HTERT RPE-1 (cell line): ENCODE results near the gene SLC24A3.

Source experiments
- in situ Hi-C: fragments of 300-500 bp; cut with MboI; formaldehyde crosslinking; loops from 4 replicates; pipeline ENCODE4 v1.14.3; 2020; ENCODE audit warnings: low sequenced_read_pairs

The SLC24A3 gene

DNA sequence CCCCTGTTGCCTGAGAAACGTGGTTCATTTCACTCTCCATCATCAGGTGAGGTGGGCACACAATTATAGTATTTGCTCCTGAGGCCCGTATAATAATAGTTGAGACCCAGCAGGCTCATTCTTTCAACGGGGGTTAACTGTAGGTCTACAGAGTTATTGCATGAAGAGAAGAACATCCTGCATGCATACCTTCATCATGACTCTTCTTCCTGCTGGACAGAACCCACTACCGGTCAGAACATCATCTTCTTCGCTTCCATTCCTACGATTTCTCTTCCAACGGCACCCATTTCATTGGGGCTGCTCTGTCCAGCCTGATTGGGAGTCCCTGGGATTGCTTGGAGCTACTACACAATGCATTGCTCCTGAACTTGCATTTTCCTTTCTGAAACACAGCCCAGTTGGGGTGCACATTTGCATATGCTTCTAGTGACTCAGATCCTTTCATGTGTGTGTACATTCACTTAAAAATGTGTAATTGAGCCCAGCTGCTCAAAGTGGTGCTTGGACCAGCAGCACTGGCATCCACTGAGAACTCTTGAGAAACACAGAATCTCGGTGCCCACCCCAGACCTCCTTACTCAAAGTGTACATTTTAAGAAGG is 57.4 kb downstream of the SLC24A3 start:
- in situ Hi-C loops: no loop called here

DNA sequence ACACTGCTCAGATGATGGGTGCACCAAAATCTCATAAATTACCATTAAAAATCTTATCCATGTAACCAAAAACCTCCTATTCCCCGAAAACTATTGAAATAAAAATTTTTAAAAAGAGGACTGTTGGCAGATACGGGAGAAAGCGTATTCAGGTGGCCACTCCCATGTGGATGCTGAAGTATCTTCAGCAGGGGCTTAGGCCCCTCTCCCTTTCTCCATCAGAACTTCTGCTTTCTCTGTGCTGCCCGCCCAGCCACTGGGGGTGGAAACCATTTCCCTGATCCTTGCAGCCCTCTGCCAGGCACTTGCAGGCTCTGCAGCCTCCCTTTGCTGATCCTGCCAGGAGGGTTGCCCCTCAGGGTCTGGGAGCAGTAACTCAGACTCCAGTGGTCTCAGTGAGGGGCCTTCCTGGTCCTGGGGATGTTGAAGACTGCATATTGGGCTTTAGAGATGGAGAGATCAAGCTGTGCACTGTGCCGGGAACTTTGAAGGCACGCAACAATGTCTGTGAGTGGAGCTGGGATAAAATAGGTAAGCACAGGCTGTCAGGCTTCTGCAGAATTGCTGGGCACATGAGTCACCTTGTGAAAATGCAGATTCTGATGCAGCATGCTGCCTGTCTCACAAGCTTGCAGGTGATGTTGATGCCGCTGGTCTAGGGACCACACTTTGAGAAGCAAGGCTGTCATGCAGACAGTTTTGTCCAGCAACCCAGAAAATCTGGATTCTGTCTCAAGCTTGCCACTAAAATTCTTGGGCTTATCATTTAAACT is 59.6 kb downstream of the SLC24A3 start:
- in situ Hi-C loops: no loop called here

DNA sequence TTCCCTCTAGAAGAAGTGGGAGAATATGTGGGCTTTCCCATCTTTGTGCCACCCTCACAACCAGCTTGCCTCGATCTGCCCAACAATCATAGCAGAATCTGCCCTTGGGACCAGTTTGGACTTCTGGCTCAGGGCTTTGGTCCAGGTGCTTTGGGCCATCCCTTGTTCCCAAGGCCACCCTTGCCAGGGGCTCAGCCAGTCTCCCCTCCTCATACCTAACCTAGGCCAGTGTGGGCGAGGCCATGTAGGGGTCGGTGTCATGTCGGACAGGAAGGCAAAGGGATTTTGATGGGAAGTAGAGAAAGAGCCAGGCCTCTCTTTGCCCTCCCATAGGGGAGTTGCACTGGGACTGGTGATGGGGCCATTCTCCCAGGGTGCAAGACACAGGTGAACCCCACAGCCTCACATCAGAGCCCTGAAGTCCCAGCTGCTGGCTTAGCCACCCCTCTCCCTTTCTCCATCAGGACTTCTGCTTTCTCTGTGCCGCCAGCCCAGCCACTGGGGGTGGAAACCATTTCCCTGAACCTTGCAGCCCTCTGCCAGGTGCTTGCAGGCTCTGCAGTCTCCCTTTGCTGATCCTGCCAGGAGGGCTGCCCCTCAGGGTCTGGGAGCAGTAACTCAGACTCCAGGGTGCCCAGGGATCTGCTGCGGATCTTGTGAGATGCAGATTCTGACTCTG is 60.7 kb downstream of the SLC24A3 start:
- in situ Hi-C loops: no loop called here

DNA sequence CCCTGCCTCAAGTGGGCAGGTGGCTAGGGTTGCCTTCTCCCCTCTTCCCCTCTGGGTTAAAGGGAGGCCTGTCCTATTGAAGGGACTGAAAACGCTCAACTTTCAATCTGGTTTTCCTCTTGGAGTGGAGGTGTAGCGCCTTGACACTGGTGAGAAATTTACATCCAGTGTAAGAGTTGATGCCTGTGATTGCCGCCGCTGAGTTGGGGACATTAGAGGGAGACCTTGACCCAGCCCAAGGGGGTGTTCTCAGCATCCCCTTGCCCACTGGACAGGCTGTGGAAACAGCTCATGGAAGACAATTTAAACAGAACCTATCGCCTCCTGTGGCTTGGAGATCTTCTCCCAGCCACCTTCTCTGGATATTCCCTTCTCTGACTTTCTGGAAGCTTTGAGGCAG is 61.6 kb downstream of the SLC24A3 start:
- in situ Hi-C loops: no loop called here

DNA sequence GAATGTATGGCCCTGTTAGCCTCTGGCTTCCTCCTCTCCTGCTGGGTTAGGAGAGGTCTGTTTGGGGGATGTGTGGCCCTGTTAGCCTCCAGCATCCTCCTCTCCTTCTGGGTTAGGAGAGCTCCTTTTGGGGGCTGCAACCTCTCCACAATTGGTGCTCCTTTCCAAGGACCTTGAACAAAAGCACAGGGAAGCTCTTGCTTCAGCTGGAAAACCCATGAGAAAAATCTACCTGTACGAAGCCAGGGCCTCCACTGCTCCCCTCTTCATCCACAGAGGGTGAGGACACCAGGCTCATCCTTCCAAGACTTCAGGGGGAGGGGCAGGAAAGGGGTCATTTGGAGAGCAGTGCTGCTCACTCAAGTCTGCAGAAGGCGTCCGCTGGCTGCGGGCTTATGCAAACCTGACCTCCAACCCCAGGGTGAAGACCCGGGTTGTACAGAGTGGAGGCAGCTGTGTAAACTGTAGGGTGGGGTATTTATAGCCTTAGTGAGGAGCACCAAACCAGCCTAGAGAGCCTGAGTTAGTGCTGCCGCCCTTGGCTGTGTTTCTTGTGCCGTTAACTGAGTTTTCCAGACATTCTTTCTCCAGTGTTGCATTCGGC is 62.1 kb downstream of the SLC24A3 start:
- in situ Hi-C loops: no loop called here

DNA sequence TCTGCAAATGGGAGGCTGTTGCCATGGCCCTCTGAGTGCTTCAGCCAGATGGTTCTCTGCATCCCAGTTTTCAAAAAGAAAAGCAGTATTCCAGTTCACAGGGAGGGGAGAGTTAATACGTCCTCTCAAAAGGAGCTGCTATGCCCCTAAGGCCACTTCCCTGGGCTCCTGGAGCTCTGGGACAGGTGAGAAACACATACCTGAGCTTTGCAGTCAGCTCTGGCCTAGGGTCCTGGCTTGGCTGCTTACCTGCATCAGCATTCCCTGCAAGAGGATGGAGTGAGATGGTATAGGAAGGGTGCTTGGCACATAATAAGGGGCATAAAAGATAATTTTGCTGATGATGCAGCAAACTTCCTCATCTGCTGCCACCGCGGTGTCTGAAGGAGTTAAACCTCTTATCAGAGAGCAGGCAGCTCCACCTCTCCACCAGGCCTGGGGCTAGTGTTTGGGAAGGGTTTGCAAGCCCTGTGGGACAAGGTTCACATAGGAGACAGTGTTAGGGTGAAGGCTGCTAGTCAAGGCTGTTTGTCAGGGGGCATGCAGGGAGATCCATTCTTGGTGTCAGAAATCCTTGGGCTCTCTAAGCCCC is 62.7 kb downstream of the SLC24A3 start:
- in situ Hi-C loops: no loop called here

DNA sequence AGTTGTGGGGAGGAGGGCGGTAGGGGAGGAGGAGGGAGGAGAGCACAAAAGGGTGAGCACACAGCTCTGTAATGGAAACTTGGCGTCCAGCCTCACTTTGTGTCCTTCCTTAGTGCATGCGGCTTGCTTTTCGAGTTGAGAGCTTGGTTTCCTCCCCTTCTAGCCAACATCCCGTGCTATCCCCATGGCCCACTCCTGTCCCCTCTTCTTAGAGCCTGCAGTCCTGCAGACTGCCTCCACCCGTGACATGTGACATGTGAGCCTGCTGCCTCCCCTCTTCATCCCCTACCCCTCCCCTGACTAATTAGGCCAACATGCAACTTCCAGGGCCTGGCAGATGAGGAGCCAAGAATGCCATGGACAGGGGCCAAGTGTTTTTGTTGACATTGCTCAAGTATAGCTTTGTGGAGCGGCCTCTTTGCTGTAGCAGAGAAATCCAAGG is 63.2 kb downstream of the SLC24A3 start:
- in situ Hi-C loops: no loop called here

DNA sequence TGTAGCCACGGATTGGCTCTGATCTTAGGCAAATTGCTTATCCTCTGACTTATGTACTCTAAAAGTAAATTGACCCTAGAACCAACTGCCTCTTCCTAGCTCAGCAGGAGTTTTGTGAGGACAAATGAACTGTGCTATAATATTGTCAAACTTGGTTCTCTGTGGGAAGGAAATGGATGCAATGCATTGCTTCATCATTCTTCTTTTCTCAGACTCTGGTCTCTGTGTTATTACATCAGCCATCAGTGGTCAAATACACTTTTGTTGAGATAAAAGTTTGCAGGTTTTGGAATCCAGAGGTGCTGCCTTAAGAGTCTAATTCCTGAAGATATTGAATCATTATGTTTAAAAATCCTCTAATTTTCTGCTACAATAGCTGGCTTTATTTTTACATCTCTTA is 64.9 kb downstream of the SLC24A3 start:
- in situ Hi-C loops: no loop called here

DNA sequence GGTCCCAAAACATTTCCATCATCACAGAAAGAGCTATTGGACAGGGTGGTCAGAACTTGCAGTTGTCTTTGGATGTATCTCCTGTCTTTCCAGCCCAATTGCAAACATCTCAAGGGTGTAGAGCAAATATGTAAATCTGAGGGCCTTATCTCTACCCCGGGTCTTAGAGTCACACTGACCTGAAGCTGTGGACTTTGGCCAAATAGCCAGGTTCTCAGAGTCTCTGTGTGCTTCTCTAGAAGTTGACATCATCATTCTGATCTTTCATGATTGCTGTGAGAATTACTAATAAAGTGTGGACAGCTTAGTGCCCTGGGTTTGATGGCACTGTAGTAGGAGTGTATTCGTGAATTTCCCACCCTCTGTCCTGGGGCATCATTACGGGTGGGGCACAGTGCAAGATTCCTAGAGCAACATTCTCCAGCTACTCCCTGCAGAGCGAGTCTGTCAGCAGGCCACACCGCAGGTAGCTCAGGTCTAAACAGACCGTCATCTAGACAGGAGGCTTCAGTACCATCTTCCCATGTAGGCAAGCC is 71.1 kb downstream of the SLC24A3 start:
- in situ Hi-C loops: no loop called here

DNA sequence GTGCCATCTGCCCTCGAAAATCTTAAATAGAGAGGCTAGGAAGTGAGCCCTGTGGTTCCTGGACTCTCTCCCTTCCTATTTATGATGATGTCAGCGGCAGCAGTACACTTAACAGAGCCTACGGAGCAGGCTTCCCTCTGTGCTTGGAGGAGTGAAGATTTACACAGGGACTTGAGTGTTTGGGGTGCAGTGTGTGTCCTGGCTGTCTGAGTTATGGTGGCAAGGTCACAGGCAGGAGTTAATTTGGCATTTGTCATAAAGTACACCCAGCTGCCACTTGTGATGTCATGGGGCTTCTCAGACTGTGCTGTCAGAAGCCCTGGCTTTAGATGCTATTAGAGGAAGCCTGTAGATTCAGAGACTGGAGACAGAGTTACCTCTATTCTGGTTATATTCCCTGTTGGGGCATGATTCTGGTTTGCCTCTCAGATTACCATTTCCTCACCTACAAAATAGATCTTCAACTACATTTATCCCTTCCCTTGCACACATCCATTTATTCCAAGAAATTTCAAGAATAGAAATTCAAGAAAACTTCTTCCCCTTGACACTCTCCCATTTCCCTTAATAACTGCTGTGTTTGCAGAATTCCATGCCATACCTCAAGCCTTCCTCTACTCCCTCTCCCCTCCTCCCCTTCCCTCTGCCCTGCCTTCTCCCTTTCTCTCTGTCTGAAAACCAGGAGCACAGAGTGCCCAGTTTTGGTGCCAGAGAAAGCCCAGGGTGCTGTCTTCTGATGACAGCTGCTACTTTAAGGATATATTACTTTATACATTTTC is 72.1 kb downstream of the SLC24A3 start:
- in situ Hi-C loops: no loop called here

DNA sequence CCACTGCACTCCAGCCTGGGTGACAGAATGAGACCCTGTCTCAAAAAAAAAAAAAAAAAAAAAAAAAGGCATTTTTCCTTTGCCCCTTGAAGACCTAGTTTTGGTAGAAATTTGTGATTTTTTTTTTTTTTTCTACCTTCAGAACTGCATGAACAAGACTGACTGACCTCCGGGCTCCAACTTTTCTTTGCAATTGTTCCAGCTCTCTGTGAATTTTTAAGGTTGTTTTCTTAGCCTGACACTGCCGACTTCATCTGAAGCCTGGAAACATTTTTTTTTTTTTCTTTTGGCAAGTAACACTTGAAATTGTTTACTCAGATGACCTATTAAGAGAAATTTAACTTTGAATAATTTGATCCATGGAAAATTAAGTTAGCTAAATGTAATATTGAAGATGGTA is 73.0 kb downstream of the SLC24A3 start:
- in situ Hi-C loops: no loop called here

DNA sequence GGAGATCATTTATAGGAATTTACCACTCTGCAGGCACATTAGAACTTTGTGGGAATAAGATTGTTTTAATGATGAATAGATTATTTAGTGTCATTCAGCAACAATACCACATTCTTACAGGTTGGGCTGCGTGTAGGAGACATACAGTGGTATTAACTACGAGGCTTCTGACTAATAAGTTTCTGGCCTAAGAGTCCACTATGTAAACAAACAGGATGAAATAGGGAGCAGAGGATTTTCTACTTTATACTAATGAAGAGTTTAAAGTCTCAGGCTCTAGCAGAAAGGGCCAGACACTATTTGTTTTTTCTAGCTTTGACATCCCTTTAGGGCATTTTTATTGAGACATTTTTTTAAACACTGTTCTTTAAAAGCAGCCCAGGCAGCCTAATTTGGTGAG is 75.6 kb downstream of the SLC24A3 start:
- in situ Hi-C loops: no loop called here

DNA sequence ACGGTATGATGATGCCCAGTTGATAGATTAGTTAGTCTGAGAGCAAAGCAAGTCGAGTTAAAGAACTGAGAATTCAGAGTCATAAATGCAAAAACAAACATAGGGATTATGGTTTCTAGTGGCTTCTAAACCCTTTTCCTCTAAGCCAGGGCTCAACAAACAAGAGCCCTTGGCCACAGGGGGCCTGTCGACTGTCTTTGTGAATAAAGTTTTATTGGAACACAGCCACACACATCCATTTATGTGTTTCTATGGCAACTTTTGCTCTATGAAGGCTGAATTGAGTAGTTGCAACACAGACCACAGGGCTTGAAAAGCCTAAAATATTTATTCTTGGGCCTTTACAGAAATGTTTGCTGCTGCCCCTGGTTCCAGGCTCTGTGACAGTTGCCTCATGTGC is 76.2 kb downstream of the SLC24A3 start:
- in situ Hi-C loops: no loop called here

DNA sequence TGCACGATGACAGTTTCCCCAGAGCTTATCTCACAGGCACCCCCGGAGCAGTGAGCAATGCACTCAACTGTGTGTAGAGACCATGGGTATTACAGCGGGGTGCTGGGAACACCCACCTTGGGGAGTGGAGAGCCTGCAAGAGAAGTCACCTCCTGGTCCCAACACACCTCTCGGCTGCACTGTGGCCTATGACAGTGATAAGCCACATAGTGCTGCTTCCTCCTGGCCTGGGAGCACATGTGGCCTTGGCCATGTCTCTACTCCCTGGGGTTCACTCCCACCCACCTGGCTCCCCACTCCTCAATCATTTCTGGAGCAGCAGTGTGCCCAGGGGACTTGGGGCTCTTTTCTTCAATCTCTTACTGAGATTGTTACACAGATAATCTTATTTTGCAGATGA is 77.0 kb downstream of the SLC24A3 start:
- in situ Hi-C loops: no loop called here

DNA sequence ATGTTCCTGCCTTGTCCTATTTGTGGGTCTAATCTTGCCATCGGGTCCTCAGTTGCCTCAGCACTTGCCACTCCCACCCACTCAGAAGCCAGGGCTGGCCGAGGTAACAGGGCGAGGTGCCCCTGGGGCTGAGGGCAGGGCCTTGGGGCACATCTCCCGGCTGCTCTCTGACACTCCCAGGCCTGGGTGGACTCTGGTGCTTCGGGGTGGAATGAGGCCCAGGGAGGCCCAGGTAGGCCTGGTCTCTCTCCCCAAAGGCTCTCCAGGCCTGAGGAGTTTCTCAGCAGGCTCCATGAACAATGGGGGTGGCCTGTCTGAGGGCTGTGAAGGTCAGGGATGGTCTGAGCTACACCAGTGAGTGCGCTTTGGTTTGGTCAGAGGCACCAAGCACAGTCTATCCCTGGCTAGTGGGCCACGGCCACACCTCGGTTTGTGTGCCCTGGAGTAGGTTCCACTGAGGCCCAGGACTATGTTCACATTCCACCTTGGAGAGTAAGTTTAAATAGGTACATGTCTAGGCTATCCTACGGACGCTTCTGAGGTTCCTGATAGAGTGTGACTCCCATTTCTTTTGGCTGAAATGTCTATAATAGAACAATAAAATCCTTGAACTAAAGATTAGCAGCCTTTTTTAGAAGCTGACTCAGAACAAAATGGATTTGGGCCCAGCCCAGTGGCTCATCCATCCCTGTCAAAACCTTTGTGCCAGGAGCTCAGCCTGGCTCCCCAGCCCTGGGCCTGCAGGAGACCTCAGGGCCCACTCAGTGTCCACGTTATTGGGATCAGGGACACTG is 78.8 kb downstream of the SLC24A3 start:
- in situ Hi-C loops: no loop called here

DNA sequence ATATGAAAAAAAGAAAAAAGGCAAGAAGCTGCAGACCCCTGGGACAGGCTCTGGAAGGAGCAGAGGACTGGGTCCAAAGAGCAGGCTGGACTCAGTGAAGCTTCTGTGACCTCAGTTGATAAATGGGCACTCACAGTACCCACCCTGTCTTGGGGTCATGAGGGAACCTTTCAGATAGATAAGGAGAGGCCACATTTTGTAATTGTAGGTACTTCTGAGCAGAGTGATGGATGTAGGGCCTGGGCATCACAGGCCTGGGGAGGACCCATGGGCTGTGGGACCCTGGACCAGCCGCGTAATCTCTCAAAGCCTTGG is 79.3 kb downstream of the SLC24A3 start:
- in situ Hi-C loops: no loop called here

DNA sequence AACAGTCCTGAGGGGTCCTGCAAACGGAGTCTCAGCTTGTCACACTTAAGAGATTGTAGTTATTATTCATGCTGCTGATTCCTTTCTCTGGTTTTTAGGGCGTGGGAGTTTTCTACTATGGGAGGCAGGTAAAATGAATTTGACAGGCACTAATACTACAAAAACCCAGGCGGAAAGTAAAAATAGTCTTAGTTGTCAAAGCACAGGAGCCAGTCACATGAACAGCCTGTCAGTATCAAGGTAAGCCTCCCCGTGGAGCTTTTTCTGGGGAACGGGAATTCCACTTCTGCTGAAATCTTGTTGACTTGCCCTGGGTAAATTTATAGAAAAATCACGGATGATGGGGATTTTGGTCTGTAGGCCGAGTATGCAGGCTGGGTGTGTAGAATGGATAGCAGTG is 79.8 kb downstream of the SLC24A3 start:
- in situ Hi-C loops: no loop called here

DNA sequence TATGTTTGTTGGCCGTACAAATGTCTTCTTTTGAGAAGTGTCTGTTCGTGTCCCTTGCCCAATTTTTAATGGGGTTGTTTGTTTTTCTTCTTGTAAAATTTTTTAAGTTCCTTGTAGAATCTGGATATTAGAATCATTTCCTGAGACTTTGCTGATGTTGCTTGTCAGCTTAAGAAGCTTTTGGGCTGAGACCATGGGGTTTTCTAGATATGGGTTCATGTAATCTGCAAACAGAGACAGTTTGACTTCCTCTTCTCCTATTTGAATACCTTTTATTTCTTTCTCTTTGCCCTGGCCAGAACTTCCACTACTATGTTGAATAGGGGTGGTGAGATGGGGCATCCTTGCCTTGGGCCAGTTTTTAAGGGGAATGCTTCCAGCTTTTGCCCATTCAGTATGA is 82.6 kb downstream of the SLC24A3 start:
- in situ Hi-C loops: no loop called here

DNA sequence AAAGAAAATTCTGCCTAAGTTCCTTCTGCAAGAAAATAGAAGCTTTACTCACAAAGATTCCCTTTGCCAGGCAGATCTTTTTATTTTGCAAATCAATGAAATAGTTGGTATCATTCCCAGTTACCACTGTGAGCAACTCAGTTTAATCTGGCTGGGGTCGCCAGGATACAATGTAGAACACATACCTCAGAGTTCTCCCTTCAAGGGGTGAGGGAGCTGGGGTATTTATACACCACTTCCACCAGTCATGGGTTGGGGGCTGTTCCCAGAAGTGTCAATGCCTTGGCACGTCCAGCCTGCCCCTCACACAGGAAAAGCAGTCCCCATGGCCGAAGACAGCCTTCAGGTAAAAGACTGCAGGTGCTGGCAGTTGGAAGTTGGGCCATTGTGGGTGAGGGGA is 86.2 kb downstream of the SLC24A3 start:
- in situ Hi-C loops: no loop called here

DNA sequence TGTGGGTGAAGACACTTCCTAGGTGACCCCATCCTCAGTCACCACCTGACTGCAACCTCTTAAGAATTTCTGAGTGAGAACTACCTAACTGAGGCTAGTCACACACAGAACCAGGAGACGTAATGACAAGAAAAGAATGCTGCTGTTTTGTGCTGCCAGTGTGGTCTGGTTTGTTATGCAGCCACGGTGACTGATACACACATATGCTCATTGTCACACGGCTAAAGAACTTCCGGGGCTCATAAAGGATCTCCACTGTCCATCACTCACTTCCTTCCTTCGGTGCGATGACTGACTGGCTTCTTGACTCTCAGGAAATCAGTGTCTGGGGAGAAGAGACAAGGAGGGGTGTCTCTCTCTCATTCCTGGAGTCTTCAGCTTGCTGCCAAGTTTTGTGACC is 88.0 kb downstream of the SLC24A3 start:
- in situ Hi-C loops: no loop called here
